ENCODE results near the gene GALNT4. TPM values are rescaled to one million over a fixed set of nuclear protein-coding genes. Genes with fewer than 3 reads are reported as not detected.

GALNT4 gene
- polyA plus RNA-seq, 1 donor, result 2.3 TPM

DNA sequence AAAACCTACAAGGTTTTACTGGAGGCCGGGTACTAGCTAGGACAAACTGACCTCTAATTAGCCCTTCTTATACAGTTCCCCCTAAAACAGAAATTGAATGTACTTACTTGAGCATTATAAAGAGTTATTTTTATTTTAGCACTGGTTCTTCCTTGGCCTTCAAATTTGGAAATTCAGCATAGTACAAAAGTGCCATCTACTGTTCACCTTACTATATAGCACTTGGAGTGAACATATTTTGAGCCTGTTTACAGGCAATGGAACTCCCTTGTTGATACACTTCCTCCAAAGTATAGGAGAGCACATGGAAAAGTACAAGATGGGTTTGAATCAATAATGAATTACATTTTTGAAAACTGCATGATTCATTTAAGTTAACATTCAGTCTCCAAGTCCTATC, 5.1 kb upstream of the GALNT4 start:
- DNase-seq, result peak; percentile 36

DNA sequence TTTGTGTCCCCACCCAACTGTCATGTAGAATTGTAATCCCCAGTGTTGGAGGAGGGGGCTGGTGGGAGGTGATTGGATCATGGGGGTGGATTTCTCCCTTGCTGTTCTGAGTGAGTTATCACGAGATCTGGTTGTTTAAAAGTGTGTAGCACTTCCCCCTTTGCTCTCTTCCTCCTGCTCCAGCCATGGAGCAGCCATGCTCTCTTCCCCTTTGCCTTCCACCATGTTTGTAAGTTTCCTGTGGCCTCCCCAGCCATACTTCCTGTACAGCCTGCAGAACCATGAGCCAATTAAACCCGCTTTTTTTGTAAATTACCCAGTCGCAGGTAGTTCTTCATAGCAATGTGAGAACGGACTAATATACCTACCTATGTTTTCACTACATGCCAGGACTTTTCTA, 3.8 kb upstream of the GALNT4 start:
- no peak for DNase-seq

DNA sequence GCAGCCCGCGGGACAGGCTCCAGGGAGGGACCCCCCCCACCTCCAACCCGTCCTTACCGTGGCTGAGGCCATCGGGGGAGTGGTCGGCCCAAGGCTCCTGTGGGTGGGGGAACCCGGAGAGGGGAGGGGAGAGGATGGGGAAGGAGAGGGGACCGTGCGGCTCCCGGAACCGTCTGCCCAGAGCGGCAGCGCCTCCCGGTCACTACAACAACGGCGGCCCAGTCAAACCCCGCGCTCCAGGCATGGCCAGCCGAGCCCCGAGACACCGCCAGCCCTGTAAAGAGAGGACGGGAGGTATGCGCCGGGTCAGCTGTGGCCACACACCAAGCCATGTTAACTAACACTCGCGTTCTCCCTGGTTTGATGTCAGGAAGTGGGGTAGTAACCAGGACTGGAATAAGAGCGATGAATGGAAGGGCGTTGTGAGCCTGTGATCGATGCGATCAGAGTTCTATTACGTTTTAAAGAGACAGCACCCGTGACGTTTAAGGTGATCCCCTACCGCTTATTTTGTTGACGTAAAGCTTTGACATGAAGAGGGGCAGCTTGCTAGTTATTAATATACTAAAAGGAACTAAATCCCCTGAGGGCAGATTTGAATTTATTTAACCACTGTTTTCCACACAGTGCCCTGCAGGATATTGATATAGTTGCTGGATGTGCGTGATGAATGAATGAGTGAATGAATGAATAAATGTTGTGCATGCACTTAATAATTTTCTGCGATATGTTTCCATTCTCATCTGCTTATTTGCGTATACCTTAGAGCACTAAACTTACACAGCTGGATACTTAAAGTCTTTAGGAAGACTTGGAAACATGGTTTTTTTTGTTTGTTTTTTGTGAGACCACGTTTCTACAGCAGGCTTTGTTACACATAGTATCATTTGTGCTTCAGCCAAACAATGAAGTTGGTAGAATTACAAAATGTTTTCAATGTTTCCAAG, 1.5 kb upstream of the GALNT4 start, which contains the start of gene POC1B:
Gene POC1B, minus strand, starts transcription at position 224 of the 947 bp plus-strand sequence. Its CDS starts 152 bp downstream, at position 72.
- DNase-seq, result peak; percentile 79

DNA sequence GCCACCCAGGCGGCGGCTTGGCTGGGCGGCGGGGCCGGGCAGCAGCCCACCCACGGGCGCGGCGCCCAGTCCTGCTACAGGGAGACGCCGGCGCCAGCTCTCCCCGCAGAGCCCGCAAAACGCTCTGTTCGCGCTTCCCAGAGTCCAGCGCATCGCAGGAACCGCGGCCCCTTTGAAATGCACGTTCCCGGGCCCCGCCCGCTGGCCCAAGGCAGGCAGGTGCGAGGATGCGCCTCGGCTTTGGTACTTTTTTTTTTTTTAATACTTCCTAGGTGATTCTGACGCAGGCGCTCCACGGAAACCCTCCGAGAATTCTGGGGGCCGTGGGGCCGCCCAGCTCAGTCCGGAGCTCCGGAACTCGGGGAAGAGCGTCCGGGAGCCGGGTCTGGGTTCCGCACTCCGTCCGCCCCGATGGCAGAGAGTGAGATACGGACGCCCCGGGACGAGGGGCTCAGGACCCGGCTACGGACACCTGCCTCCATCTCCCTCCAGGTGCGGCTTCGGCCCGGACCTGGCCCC, 768 bp upstream of the GALNT4 start:
- peak; percentile 65 for DNase-seq

DNA sequence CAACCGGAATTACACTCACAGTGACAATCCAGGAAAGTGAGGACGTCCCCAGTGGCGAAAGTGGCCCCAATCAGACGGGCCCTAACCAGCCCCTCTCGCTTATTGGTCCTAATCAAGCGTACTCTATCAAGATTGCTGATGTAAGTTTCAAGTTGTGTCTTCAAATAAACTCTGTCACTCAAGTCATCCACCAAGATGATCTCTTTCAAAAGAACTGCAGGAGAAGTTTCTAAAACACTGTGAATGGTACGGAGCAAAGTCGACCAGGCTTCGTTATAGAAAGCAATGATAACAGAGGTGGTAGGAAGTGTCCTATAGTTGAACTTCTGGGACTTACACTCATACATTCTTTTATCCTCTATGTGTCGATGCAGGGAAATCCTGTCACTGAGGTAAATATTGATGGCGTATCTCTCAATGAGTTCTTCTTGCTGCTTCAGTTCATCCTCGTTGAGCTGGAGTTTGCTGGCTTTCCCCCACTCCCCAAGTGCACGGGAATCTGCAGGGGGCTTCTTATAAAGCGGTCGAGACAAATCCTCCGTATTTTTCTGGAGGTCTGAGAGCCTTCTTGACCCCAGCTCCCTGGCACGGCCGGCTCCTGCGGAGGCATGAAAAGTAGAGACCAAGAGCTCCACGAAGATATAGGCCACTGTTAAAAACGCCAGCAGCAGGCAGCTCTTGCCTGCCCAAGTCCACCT, 604 bp downstream of the GALNT4 start:
- DNase-seq, result no peak

DNA sequence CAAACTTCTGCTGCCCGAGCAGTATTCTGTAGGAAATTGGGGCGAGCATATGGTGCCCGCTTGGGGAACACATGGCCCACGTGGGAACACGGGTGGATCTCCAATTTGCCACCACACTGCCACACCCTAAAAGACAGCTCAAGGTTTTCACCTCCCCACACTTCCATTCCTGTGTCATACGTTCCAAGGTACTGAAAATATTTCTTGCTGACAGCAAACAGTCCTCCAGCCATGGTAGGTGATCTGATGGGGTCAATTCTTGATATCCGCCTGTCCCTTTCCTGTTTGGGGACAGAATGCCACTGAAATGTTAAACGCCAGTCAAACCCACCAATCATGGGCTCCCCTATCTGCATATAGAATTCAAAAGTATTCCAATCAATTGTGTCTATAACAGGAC, 1.2 kb downstream of the GALNT4 start:
- no peak for DNase-seq

DNA sequence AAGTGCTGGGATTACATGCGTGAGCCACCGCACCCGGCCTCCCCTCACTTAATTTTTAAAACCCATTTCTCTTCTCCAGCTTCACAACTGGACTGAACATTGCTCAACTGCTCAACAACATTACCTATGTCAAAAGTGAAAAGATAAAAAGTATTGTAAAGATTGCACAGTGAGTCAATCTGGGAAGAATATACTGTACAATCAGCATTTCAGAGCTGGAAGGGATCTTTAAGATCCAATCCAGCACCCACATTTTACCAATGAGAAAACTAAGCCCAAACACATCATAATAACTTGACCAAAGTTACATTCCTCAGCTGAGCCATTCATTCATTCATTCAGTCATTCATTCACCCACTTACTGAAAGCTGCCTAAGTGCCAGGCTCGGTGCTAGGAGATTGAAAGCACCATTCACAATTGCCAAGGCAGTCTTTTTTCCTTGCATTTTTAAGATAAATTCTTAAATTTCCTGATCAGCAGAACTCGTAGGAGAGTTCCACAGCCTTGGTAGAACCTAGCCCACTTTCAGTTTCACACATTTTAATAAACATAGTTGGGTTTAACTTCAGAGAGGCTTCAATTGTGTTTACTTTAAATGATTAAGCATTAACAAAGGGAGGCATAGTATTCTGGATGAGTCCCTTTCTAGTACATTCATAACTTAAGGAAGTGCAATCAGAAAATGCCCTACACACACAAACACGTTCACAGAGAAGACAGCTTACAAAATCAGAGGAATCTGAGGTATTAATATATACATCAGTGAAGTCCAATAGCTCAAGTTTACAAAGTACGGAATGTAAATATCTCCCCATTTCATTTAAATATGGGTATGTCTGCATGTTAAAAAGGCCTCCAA, 3.0 kb downstream of the GALNT4 start:
- no peak for DNase-seq

DNA sequence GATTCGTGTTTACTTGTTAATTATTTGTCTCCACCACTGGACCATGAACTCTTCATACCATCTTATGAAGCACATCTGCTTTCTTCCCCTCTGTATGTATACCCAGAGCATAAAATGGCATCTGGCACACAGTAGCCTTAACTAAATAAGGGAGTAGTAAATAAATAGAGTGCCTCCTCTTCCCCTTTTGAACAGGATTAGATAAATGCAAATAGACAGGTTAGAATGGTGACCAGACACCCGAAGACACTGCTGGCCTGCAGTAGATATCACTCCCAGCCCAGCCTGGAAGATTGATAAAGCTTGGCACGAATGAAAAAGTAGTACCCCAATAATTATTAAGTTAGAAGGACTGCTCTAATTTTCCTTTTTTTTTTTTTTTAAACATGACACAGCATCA, 6.9 kb downstream of the GALNT4 start:
- DNase-seq, result no peak

DNA sequence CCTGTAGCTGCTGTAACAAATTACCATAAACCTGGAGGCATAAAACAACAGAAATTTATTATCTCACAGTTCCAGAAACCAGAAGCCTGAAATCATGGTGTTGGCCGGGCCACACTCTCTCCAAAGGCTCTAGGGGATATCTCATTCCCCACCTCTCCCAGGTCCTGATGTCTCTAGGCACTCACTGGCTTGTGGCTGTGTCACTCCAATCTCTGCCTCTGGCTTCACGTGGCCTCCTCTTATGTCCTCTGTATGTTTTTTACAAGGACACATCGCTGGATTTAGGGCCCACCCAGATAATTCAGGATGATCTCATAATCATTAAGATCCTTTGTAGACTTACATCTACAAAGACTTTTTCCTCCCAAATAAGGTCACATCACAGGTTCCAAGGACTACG, 8.0 kb downstream of the GALNT4 start:
- DNase-seq, result no peak

DNA sequence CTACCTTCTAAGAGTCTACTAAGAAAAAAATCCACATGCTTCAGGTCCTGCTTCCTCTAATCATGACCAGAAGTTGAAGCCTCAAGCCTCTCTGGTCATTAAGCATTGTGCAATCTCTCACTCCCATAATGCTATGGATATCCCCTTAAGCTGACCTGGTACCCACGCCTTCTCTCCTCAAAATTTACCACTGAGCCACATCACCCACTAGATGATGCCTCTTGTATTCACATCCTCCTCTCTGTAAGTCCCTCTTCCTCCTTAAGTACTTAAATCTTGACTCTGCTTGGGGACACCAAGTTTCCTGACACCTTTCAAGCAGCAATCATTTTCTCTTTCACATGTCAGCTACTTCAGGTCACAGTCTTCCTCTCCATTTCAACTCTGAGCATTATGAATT, 9.8 kb downstream of the GALNT4 start:
- DNase-seq, result no peak

DNA sequence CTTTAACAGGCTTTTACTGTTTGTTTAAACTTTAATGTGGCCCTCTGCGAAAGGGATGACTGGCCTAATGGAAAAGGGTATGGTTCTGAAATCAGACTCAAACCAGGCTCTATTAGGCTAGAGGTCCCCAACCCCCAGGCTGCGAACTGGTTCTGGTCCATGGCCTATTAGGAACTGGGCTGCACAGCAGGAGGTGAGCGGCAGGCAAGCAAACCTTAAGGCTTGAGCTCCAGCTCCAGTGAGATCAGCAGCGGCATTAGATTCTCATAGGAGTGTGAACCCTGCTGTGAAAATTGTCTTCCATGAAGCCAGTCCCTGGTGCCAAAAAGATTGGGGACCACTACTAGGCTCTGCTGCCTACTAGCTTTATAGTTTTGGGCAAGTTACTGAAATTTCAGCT, 11.1 kb downstream of the GALNT4 start:
- DNase-seq, result no peak

DNA sequence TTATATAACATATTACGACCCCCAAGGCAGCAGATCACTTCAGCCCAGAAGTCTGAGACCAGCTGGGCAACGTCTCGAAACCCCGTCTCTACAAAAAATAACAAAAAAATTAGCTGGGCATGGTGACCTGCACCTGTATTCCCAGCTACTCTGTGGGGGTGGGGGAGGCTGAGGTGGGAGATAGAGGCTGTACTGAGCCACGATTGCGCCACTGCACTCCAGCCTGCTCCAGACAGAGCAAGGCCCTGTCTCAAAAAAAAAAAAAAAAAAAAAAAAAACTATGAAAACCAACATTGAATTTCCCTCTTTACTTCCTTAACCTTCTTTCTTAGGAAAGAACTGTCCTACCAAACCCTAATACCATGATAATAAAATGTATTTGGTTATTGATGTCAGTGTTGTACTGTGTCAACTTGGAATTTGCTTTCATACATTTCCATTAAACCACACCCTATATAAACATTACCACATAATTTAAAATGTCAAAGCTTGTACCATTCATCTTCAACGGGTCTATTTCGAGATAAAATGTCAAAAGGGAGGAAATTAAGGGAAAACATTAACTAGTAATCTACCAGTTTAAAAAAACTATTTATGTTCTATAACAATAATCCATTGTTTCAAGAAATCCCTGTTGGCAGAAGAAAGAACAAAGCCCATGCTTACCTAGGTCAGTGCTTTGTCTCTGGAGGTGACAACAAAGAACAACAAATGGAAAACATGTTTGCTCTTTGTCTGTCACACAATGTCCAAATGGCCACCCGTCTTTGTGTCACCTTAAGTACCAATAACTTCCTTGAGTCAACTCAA, 17.4 kb downstream of the GALNT4 start:
- no peak for DNase-seq

DNA sequence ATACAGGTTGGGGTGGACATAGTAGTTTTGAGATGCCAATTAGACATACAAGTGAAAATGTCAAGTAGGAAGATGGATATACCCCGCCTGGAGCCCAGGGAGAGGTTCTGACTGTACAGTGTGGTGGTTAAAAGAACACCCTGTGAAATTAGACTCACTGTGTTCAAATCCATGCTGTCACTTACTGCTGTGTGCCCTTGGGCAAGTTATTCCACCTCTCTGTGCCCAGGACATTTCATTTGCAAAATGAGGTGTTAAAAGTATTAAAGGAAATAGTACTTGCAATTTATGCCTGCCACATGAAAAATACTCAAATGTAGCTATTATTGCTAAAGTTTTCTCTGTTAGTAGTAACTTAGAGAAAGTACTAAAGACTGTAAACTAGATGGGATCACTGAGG, 18.5 kb downstream of the GALNT4 start:
- no peak for DNase-seq

DNA sequence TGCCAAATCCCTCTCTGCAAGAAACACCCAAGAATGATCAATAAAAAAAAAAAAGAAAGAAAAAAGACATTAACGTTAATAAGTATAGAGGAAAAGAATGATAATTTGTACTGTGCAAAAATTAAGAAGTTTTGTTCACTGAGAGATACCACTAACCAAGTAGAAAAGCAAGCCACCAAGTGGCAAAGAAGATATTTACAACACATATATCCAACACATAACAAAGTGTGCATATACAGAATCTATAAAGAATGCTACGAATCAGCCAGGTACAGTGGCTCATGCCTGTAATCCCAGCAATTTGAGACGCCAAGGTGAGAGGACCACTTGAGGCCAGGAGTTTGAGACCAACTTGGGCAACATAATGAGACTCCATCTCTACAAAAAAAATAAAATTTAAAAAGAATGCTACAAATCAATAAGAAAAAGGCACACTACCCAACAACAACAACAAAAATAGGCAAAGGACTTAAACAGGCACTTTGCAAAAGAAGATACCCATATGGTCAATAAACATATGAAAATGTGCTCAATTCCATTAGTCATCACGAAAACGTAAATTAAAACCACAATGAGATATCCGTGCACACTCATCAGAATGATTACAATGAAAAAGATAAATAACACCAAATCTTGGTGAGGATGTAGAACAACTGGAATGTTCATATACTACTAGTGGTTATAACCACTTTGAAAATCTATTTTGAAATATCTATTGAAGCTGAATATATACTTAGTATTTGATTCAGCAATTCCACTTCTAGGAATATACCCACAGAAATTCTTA, 19.8 kb downstream of the GALNT4 start:
- DNase-seq, result no peak

DNA sequence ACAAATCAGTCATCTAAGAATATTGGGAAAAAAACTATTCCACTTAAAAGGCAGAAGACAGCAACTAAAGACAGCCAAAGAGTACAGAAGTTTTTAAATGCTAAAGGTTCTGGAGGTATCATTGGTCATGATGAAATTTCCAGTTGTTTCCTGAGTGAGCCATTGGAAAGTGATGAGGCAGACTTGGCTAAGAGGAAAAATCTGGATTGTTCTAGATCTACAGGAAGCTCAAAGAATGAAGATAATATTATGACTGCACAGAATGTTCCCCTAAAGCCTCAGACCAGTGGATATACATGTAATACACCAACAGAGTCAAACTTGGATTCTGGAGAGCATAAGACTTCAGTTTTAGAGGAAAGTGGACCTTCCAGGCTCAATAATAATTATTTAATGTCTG, 22.8 kb downstream of the GALNT4 start:
- no peak for DNase-seq

DNA sequence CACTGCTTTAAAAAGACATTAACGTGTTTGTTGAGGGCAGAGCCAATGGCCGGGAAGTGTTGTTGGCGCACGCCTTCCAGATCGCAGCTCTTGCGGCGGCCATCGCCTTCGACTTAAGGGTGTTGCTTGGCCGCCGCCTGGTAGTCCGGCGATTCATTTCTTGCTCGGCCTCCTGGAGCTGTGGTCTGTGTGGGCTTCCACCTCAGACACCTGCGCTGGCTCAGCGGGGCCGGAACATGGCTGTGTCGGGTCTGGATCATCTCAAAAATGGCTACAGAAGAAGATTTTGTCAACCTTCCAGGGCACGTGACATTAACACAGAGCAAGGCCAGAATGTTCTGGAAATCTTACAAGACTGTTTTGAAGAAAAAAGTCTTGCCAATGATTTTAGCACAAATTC, 24.7 kb downstream of the GALNT4 start:
- DNase-seq, result no peak

DNA sequence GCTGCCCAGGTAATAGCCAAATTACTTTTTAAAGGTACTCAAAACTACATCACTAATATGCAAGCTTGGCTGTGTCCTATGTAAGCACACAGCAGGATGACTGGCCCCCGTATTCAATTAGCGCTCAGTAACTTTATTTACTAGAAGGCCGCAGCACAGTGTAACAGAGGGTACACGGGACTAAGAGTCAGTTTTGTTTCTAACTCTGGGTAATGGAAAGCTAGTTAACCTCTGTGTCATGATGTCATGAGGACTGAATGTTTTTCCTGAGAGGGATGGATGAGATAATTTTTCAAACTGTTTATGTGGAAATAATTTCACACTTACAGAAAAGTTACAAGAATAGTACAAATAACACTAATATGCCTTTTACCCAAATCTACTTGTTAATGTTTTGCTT, 27.1 kb downstream of the GALNT4 start:
- no peak for DNase-seq

DNA sequence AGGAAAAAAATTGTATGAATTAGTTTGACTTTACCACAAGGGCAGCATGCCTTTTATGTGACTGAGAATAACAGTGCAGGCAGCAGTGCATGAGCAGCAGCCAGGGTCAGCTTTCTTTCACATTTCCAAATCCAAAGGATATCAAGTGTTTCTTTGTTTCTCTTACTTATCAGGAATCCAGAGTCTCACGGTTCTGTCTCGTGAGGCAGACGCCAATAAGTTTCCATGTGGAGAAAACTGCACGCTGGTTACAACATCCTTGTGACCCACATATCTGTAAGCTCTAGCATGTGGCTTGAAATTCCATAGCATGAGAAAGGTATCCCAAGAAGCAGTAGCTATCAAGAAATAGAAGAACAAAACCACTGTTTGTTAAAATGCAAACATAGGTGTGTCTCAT, 27.6 kb downstream of the GALNT4 start:
- no peak for DNase-seq

DNA sequence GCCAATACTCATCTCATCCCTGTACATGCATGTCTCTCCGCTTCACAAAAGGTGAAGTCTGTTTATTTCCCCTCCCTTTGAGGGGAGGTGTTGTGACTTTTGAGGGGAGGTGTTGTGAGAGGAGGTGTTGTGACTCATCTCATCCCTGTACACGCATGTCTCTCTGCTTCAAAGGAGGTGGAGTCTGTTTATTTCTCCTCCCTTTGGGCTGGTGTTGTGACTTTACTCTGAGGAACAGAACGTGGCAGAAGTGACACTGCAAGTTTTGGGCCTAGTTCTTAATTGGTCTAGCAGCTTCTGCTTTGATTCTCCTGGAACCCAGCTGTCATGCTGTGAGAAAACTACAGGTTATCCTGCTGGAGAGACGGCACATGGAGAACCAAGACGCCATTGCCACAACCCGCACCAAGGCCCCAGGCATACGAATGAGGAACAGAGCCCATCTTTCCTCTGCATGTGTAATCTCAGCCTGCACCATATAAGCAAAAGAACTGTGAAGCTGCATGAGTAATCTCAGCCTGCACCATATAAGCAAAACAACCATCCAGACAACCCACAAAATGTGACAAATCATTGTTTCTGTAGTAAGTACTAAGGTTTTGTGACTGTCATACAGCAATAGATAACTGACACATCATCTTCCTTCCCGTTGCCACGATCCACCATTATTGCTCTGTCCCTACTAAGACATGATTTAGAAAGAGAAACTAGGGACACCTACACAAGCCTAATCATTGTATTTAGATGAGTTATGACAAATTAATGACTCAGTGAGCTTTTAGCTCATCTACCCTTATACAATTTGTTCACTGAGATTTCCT, 30.0 kb downstream of the GALNT4 start:
- DNase-seq, result no peak
